K562 (cell line): Measurements from ENCODE around the gene PRKAA1. TPM values are rescaled to one million over a fixed set of nuclear protein-coding genes. Genes with fewer than 3 reads are reported as not detected.
A peak's percentile ranks its signal among the peaks of the same experiment; 100 is the strongest.

Experiments used
- ARID1B ChIP-seq: fragments of 450-650 bp; IDR thresholded peaks from 2 replicates; pipeline ENCODE4 v1.6.1; 2016; ENCODE audit warnings: antibody characterized with exemption, mild to moderate bottlenecking, inconsistent platforms
- BCOR ChIP-seq: fragments of 450-650 bp; IDR thresholded peaks from 2 replicates; pipeline ENCODE4 v1.6.1; 2016
- CBX3 ChIP-seq, 2 experiments: IDR thresholded peaks; 1 replicate in 1 of 2; 2 replicates in 1 of 2; pipeline ENCODE4 v1.6.1; 2012; ENCODE audit warnings: inconsistent platforms in 2 of 2, low read length in 2 of 2, borderline replicate concordance in 1 of 2, control low read depth in 1 of 2
- CREB1 ChIP-seq, 2 experiments: sonication (generic) in 1 of 2; formaldehyde crosslinking in 1 of 2; IDR thresholded peaks; 2 replicates each; pipeline versions ENCODE4 v1.6.1 to v1.8.0; 2012 to 2022; ENCODE audit warnings: inconsistent platforms in 1 of 2, mild to moderate bottlenecking in 1 of 2, missing genetic modification reagents in 1 of 2, moderate library complexity in 1 of 2
- CTBP1 ChIP-seq: fragments of 450-650 bp; IDR thresholded peaks from 2 replicates; pipeline ENCODE4 v1.6.1; 2016; ENCODE audit warnings: borderline replicate concordance
- ELF4 ChIP-seq: fragments of 450-650 bp; formaldehyde crosslinking; IDR thresholded peaks from 2 replicates; pipeline ENCODE4 v1.4.0; 2022; ENCODE audit warnings: missing genetic modification characterization
- ESRRB ChIP-seq: fragments of 250-450 bp; sonication (Bioruptor Pico); IDR thresholded peaks from 2 replicates; pipeline ENCODE4 v1.5.0; 2020; ENCODE audit warnings: mild to moderate bottlenecking, moderate library complexity, borderline replicate concordance
- FOS ChIP-seq: IDR thresholded peaks from 3 replicates; pipeline ENCODE4 v1.6.1; 2011; ENCODE audit not compliant: insufficient read length; ENCODE audit errors: extremely low read depth
- FOXA3 ChIP-seq, 2 experiments: fragments of 450-650 bp in 1 of 2; sonication (generic) in 1 of 2; formaldehyde crosslinking; IDR thresholded peaks in 1 of 2; conservative IDR thresholded peaks in 1 of 2; 2 replicates each; pipeline versions ENCODE4 v1.4.0 to v1.8.0; 2020 to 2022; ENCODE audit warnings: mild to moderate bottlenecking in 2 of 2, missing genetic modification reagents in 1 of 2
- HNRNPL ChIP-seq: fragments of 200-400 bp; formaldehyde crosslinking; IDR thresholded peaks from 2 replicates; pipeline ENCODE4 v1.6.1; 2017; ENCODE audit warnings: low read depth, mild to moderate bottlenecking, low read length
- JUNB ChIP-seq: fragments of 450-650 bp; formaldehyde crosslinking; conservative IDR thresholded peaks from 2 replicates; pipeline ENCODE4 v1.4.0; 2020; ENCODE audit warnings: mild to moderate bottlenecking
- MTA2 ChIP-seq: fragments of 450-650 bp; IDR thresholded peaks from 2 replicates; pipeline ENCODE4 v1.6.1; 2016; ENCODE audit warnings: low read depth
- NFIC ChIP-seq: fragments of 450-650 bp; IDR thresholded peaks from 2 replicates; pipeline ENCODE4 v1.6.1; 2017; ENCODE audit warnings: mild to moderate bottlenecking, inconsistent platforms
- SLC30A9 ChIP-seq: fragments of 250-450 bp; sonication (Bioruptor Pico); IDR thresholded peaks from 2 replicates; pipeline ENCODE4 v1.8.0; 2022; ENCODE audit warnings: mild to moderate bottlenecking, moderate library complexity
- SMARCA5 ChIP-seq: fragments of 450-650 bp; IDR thresholded peaks from 2 replicates; pipeline ENCODE4 v1.6.1; 2016
- STAT5A ChIP-seq: IDR thresholded peaks from 2 replicates; pipeline ENCODE4 v1.6.1; 2012; ENCODE audit warnings: low read length, inconsistent platforms, borderline replicate concordance
- TBP ChIP-seq: optimal IDR thresholded peaks from 2 replicates; pipeline ENCODE3; 2011; ENCODE audit warnings: low read depth, low read length, improper control_type of control experiment
- YBX1 ChIP-seq: fragments of 450-650 bp; IDR thresholded peaks from 2 replicates; pipeline ENCODE4 v1.7.1; 2016; ENCODE audit warnings: mild to moderate bottlenecking
- ZFPM2 ChIP-seq: fragments of 250-450 bp; sonication (Bioruptor Pico); IDR thresholded peaks from 2 replicates; pipeline ENCODE4 v1.5.1; 2022; ENCODE audit warnings: mild to moderate bottlenecking
- polyA plus RNA-seq, 8 experiments: library from polyadenylated mRNA; depleted of rRNA in 4 of 8; stranded (reverse) in 5 of 8; unstranded in 3 of 8; fragments of >200 nt; fragmentation: Nextera tagmentation in 2 of 8; fragmentation: Illumina TruSeq in 1 of 8; extraction: Ambion mirVana in 2 of 8; extraction: Trizol in 1 of 8; gene quantifications; 2 replicates each; pipeline versions ENCODE4 v1.2.1 to v1.2.3, GENCODE V29; 2011 to 2014; ENCODE audit warnings: inconsistent platforms in 1 of 8, missing spikeins in 1 of 8
- total RNA-seq, 7 experiments: library from RNA; depleted of rRNA in 6 of 7; stranded (reverse); fragments of >200 nt in 6 of 7; fragmentation: Illumina TruSeq in 2 of 7; extraction: Trizol in 2 of 7; gene quantifications; 2 replicates each; pipeline versions ENCODE4 v1.2.1 to v1.2.3, GENCODE V29; 2011 to 2021; ENCODE audit warnings: low replicate concordance in 1 of 7
- TF ChIP-seq, protein P1 (sequence below): fragments of 250-450 bp; sonication (Bioruptor Pico); IDR thresholded peaks from 2 replicates; pipeline ENCODE4 v1.5.0; 2021
- TF ChIP-seq, protein P2 (sequence below): fragments of 450-650 bp; IDR thresholded peaks from 2 replicates; pipeline ENCODE4 v1.6.1; 2017; ENCODE audit warnings: antibody characterized with exemption, mild to moderate bottlenecking
- TF ChIP-seq, protein P3 (sequence below): fragments of 250-450 bp; sonication (Bioruptor Pico); IDR thresholded peaks from 2 replicates; pipeline ENCODE4 v1.5.0; 2021
- TF ChIP-seq, protein P4 (sequence below): fragments of 250-450 bp; sonication (Bioruptor Pico); IDR thresholded peaks from 2 replicates; pipeline ENCODE4 v1.6.1; 2021; ENCODE audit warnings: mild to moderate bottlenecking

PRKAA1 gene
- total and polyA plus RNA-seq, 9 of the 15 experiments (the other 6 are each of a cell fraction or from before 2014, with no cell fraction given) = 24.5 to 84.0 (median 51.4) TPM

DNA sequence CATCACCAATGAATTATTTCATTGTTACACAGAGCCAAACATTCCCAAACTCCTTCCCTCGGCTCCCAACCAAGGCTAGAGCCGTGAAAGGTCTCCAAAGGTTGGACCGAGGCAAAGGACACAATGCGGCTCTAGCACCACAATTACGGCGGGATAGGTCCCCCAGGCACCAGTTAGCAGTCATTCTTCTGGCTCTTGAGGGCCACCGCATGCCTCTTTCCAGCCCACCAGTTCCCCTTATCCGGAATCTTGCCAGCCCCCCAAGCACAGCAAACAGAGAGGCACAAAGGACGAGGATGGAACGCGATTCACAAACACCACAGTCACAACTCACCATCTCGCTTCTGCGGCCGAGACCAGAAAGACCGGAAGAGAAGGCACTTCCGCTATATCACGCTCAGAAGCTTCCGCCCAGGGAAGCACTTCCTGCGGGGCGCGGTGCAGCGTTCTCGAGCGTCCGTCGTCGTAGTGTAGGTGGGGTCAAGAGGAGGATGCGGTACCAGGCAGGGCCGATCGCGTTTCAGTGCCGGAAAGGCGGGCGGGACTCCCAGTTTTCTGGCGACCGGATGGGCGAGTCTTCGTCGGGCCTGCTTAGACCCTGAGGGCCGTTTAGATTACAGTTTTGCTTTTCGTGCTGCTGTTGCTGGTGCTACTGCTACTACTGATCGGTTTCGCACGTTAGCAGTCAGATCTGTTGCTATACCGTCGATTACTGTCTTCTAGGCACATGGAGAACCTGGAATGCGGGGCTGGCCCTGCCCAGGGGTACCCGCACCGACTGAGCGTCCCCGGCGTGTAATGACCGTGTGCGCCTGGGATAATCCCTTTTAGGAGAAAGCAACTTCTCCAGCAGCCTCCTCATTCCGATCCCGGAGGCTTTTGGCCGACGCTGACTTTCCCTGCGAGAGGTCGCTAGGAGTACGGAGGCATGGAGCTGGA lies 36.9 kb upstream of the PRKAA1 start, which contains the start of gene RPL37 (continued):
- TF ChIP-seq STAT5A = peak; percentile 56; the same call in 1 of the 2 replicates
- no peak for TF ChIP-seq JUNB
- TF ChIP-seq TBP = no peak
- TF ChIP-seq MTA2 = peak; percentile 79
- TF ChIP-seq, protein P1, sequence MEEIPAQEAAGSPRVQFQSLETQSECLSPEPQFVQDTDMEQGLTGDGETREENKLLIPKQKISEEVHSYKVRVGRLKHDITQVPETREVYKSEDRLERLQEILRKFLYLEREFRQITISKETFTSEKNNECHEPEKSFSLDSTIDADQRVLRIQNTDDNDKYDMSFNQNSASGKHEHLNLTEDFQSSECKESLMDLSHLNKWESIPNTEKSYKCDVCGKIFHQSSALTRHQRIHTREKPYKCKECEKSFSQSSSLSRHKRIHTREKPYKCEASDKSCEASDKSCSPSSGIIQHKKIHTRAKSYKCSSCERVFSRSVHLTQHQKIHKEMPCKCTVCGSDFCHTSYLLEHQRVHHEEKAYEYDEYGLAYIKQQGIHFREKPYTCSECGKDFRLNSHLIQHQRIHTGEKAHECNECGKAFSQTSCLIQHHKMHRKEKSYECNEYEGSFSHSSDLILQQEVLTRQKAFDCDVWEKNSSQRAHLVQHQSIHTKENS (CRISPR knock-in tag) = no peak
- TF ChIP-seq, protein P2, sequence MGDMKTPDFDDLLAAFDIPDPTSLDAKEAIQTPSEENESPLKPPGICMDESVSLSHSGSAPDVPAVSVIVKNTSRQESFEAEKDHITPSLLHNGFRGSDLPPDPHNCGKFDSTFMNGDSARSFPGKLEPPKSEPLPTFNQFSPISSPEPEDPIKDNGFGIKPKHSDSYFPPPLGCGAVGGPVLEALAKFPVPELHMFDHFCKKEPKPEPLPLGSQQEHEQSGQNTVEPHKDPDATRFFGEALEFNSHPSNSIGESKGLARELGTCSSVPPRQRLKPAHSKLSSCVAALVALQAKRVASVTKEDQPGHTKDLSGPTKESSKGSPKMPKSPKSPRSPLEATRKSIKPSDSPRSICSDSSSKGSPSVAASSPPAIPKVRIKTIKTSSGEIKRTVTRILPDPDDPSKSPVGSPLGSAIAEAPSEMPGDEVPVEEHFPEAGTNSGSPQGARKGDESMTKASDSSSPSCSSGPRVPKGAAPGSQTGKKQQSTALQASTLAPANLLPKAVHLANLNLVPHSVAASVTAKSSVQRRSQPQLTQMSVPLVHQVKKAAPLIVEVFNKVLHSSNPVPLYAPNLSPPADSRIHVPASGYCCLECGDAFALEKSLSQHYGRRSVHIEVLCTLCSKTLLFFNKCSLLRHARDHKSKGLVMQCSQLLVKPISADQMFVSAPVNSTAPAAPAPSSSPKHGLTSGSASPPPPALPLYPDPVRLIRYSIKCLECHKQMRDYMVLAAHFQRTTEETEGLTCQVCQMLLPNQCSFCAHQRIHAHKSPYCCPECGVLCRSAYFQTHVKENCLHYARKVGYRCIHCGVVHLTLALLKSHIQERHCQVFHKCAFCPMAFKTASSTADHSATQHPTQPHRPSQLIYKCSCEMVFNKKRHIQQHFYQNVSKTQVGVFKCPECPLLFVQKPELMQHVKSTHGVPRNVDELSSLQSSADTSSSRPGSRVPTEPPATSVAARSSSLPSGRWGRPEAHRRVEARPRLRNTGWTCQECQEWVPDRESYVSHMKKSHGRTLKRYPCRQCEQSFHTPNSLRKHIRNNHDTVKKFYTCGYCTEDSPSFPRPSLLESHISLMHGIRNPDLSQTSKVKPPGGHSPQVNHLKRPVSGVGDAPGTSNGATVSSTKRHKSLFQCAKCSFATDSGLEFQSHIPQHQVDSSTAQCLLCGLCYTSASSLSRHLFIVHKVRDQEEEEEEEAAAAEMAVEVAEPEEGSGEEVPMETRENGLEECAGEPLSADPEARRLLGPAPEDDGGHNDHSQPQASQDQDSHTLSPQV = peak; percentile 85
- TF ChIP-seq, protein P3, sequence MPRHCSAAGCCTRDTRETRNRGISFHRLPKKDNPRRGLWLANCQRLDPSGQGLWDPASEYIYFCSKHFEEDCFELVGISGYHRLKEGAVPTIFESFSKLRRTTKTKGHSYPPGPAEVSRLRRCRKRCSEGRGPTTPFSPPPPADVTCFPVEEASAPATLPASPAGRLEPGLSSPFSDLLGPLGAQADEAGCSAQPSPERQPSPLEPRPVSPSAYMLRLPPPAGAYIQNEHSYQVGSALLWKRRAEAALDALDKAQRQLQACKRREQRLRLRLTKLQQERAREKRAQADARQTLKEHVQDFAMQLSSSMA (CRISPR knock-in tag) = peak; percentile 87
- TF ChIP-seq CREB1 (IDR thresholded peaks at IDR 0.05) = peak; percentile 88
- TF ChIP-seq CREB1 (CRISPR knock-in tag; IDR thresholded peaks at IDR 0.05) = peak; percentile 87
- peak; percentile 84 for TF ChIP-seq BCOR
- TF ChIP-seq ARID1B = peak; percentile 65
- TF ChIP-seq CTBP1 = peak; percentile 98
- peak; percentile 84 for TF ChIP-seq NFIC
- TF ChIP-seq FOS = no peak
- no peak for TF ChIP-seq ESRRB (CRISPR knock-in tag)
- no peak for TF ChIP-seq ZFPM2 (CRISPR knock-in tag)
- no peak; a peak in 1 of 4 replicates for TF ChIP-seq FOXA3 (CRISPR knock-in tag; conservative IDR thresholded peaks at IDR 0.05 in 1 of 2, IDR thresholded peaks at IDR 0.05 in 1 of 2)
- peak; percentile 99 for TF ChIP-seq ELF4 (CRISPR knock-in tag)
- TF ChIP-seq, protein P4, sequence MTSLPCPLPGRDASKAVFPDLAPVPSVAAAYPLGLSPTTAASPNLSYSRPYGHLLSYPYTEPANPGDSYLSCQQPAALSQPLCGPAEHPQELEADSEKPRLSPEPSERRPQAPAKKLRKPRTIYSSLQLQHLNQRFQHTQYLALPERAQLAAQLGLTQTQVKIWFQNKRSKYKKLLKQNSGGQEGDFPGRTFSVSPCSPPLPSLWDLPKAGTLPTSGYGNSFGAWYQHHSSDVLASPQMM (CRISPR knock-in tag) = no peak
- TF ChIP-seq YBX1 = no peak
- TF ChIP-seq HNRNPL = no peak
- no peak for TF ChIP-seq SMARCA5
- peak in 1 of 2 experiments; percentile 99; a peak in 2 of 3 replicates for TF ChIP-seq CBX3 (IDR thresholded peaks at IDR 0.05; ENCODE audit: borderline replicate concordance in 1 of 2, low read length in 2 of 2)
- 0 out of 2 replicates have a peak, but pooled peaks have one; percentile 67 for TF ChIP-seq SLC30A9
